Measurements from ENCODE around the gene NXT2. TPM values are rescaled to one million over a fixed set of nuclear protein-coding genes. Genes with fewer than 3 reads are reported as not detected.
"Not testable (repeated sequence)": the region's sequence is repeated elsewhere in the genome, so short reads cannot be mapped to it uniquely, and the experiment has no call there.

The NXT2 gene
- total RNA-seq, 2 experiments from 2014 or later: 19.0 to 24.8 TPM

- Histone ChIP-seq H3K9me3 (ENCODE audit: low read length) (no peaks in the 10 kb centered on the region), H3K27ac (ENCODE audit: low read depth, low read length, poor library complexity, severe bottlenecking) (no peak overlapping the region), H3K9me2 (ENCODE audit: insufficient read depth, low read length) (no peaks in the 10 kb centered on the region), H3K36me3 (ENCODE audit: insufficient read depth, low read length) (no peaks in the 10 kb centered on the region), H3K4me2 (ENCODE audit: low read length) (no peak overlapping the region), H3K79me2 (ENCODE audit: insufficient read depth, low read depth, low read length) (no peaks in the 10 kb centered on the region), H3K4me1 (ENCODE audit: insufficient read depth, low read length, poor library complexity, severe bottlenecking) (no peaks in the 10 kb centered on the region), H4K20me1 (ENCODE audit: insufficient read depth, low read length) (no peaks in the 10 kb centered on the region), H2AFZ (ENCODE audit: low read length) (no peak overlapping the region), H3K4me3 (ENCODE audit: low read depth, low read length, poor library complexity, severe bottlenecking) (no peak overlapping the region)
- no TSS peak for BruUV-seq (replicated peaks)
- ChIA-PET POLR2A (interaction anchor here (0.7 kb wide), 1 partner anchor 326 kb away, joined by 3 read pairs; no protein-coding TSS in a partner anchor), CTCF (ENCODE audit: unreplicated experiment) (no interaction called here)
- no peak for TF ChIP-seq CTCF (conservative IDR thresholded peaks at IDR 0.05; ENCODE audit: low read length)
- no peak for TF ChIP-seq EZH2phosphoT487 (IDR thresholded peaks at IDR 0.05; ENCODE audit: borderline replicate concordance, low read depth, low read length)
- peak; percentile 14 for DNase-seq (ENCODE audit: low spot score)
- intact Hi-C loops (cut with micrococcal nuclease; ENCODE audit: unreplicated experiment): no loop called here
Observed at GRCh38 chrX:109553862-109554261, 17.2 kb downstream of the NXT2 start.

GRCh38 chrX:109576083-109576482, 39.4 kb downstream of the NXT2 start:
- H3K9me3 ChIP-seq (ENCODE audit: low read length); H4K20me1 ChIP-seq (ENCODE audit: insufficient read depth, low read length); BruUV-seq (replicated peaks); H3K9me2 ChIP-seq (ENCODE audit: insufficient read depth, low read length); DNase-seq (ENCODE audit: low spot score); H3K79me2 ChIP-seq (ENCODE audit: insufficient read depth, low read depth, low read length); POLR2A ChIA-PET; H3K27ac ChIP-seq (ENCODE audit: low read depth, low read length, poor library complexity, severe bottlenecking); CTCF ChIA-PET (ENCODE audit: unreplicated experiment); H3K4me1 ChIP-seq (ENCODE audit: insufficient read depth, low read length, poor library complexity, severe bottlenecking); H3K4me2 ChIP-seq (ENCODE audit: low read length); H2AFZ ChIP-seq (ENCODE audit: low read length); H3K4me3 ChIP-seq (ENCODE audit: low read depth, low read length, poor library complexity, severe bottlenecking); intact Hi-C loops (cut with micrococcal nuclease; ENCODE audit: unreplicated experiment); H3K36me3 ChIP-seq (ENCODE audit: insufficient read depth, low read length): not testable (repeated sequence)

GRCh38 chrX:109577055-109577454, 40.4 kb downstream of the NXT2 start:
- H3K9me3 ChIP-seq (ENCODE audit: low read length): no peaks in the 10 kb centered on the region
- no peak overlapping the region for H2AFZ ChIP-seq (ENCODE audit: low read length)
- H3K36me3 ChIP-seq (ENCODE audit: insufficient read depth, low read length): no peaks in the 10 kb centered on the region
- intact Hi-C loops (cut with micrococcal nuclease; ENCODE audit: unreplicated experiment): no loop called here
- ChIA-PET CTCF (ENCODE audit: unreplicated experiment) (no interaction called here), POLR2A (no interaction called here)
- H3K4me3 ChIP-seq (ENCODE audit: low read depth, low read length, poor library complexity, severe bottlenecking): no peak overlapping the region
- no peak for DNase-seq (ENCODE audit: low spot score)
- H3K9me2 ChIP-seq (ENCODE audit: insufficient read depth, low read length): no peaks in the 10 kb centered on the region
- H3K4me1 ChIP-seq (ENCODE audit: insufficient read depth, low read length, poor library complexity, severe bottlenecking): no peaks in the 10 kb centered on the region
- no peak overlapping the region for H3K27ac ChIP-seq (ENCODE audit: low read depth, low read length, poor library complexity, severe bottlenecking)
- no peaks in the 10 kb centered on the region for H4K20me1 ChIP-seq (ENCODE audit: insufficient read depth, low read length)
- H3K4me2 ChIP-seq (ENCODE audit: low read length): no peak overlapping the region
- TF ChIP-seq EZH2phosphoT487 (IDR thresholded peaks at IDR 0.05; ENCODE audit: borderline replicate concordance, low read depth, low read length) (no peak), CTCF (conservative IDR thresholded peaks at IDR 0.05; ENCODE audit: low read length) (no peak)
- H3K79me2 ChIP-seq (ENCODE audit: insufficient read depth, low read depth, low read length): no peaks in the 10 kb centered on the region
- no TSS peak for BruUV-seq (replicated peaks)
